OCI-LY7 (cell line): ENCODE measurements around the gene RBBP5. TPM values are rescaled to one million over a fixed set of nuclear protein-coding genes. Genes with fewer than 3 reads are reported as not detected.

Source experiments
- BruUV-seq: library from RNA; stranded (reverse); fragments of 400-500 nt; replicated peaks from 2 replicates; lab custom pipeline; 2021; lab: Mats Ljungman, UMichigan
- CTCF ChIA-PET: fragments of 300-600 bp; sonication (Branson Sonifier 250); formaldehyde crosslinking; loops from one replicate; lab custom pipeline; 2022; ENCODE audit warnings: antibody characterized with exemption; ENCODE audit not compliant: unreplicated experiment; lab: Charles Lee
- POLR2A ChIA-PET: fragments of 300-600 bp; sonication (Branson Sonifier 250); formaldehyde crosslinking; loops from one replicate; lab custom pipeline; 2022; ENCODE audit warnings: antibody characterized with exemption; lab: Charles Lee
- DNase-seq: peaks from one replicate; pipeline ENCODE4 v3.0.0-alpha.2; 2015; ENCODE audit warnings: low spot score
- H2AFZ ChIP-seq: fragments of 200-600 bp; sonication (generic), shearing (Covaris generic); 2 replicates; pipeline ENCODE4 v1.6.1; 2014; ENCODE audit warnings: mild to moderate bottlenecking, antibody characterized with exemption, low read length, moderate library complexity
- H3K27ac ChIP-seq: fragments of 200-600 bp; sonication (generic); 2 replicates; pipeline ENCODE4 v1.5.1; 2014; ENCODE audit warnings: mixed run types, low read depth, mild to moderate bottlenecking, moderate library complexity, low read length, inconsistent platforms; ENCODE audit not compliant: poor library complexity, severe bottlenecking
- H3K36me3 ChIP-seq: fragments of 200-600 bp; sonication (generic); 2 replicates; pipeline ENCODE4 v1.6.1; 2014; ENCODE audit warnings: mild to moderate bottlenecking, antibody characterized with exemption, low read length, moderate library complexity, mixed read lengths; ENCODE audit not compliant: insufficient read depth
- H3K4me1 ChIP-seq: fragments of 200-600 bp; sonication (generic); 2 replicates; pipeline ENCODE4 v1.5.1; 2014; ENCODE audit warnings: mild to moderate bottlenecking, low read length; ENCODE audit not compliant: insufficient read depth, poor library complexity, severe bottlenecking
- H3K4me2 ChIP-seq: fragments of 200-600 bp; sonication (generic); 2 replicates; pipeline ENCODE4 v1.6.1; 2014; ENCODE audit warnings: mild to moderate bottlenecking, low read length
- H3K4me3 ChIP-seq: fragments of 200-600 bp; sonication (generic); 2 replicates; pipeline ENCODE4 v1.5.1; 2014; ENCODE audit warnings: mild to moderate bottlenecking, low read depth, low read length; ENCODE audit not compliant: poor library complexity, severe bottlenecking
- H3K79me2 ChIP-seq: fragments of 200-600 bp; sonication (generic); 2 replicates; pipeline ENCODE4 v1.6.1; 2016; ENCODE audit warnings: low read depth, mild to moderate bottlenecking, low read length, moderate library complexity, mixed read lengths; ENCODE audit not compliant: insufficient read depth
- H3K9me2 ChIP-seq: fragments of 200-600 bp; sonication (generic); 2 replicates; pipeline ENCODE4 v1.6.1; 2016; ENCODE audit warnings: mild to moderate bottlenecking, low read length, mixed read lengths; ENCODE audit not compliant: insufficient read depth
- H3K9me3 ChIP-seq: fragments of 200-600 bp; sonication (generic); 2 replicates; pipeline ENCODE4 v1.6.1; 2014; ENCODE audit warnings: mild to moderate bottlenecking, mixed run types, low read length, mixed read lengths
- H4K20me1 ChIP-seq: fragments of 200-600 bp; sonication (generic); 2 replicates; pipeline ENCODE4 v1.6.1; 2014; ENCODE audit warnings: mild to moderate bottlenecking, antibody characterized with exemption, low read length, moderate library complexity, mixed read lengths; ENCODE audit not compliant: insufficient read depth
- CTCF ChIP-seq: fragments of 200-600 bp; sonication (generic); conservative IDR thresholded peaks from 2 replicates; pipeline ENCODE4 v1.5.1; 2014; ENCODE audit warnings: mild to moderate bottlenecking, antibody characterized with exemption, low read length, moderate library complexity, mixed read lengths
- EZH2phosphoT487 ChIP-seq: fragments of 200-600 bp; sonication (generic); IDR thresholded peaks from 2 replicates; pipeline ENCODE4 v1.6.1; 2018; ENCODE audit warnings: low read depth, borderline replicate concordance, mild to moderate bottlenecking, mixed run types, antibody characterized with exemption, low read length, moderate library complexity, mixed read lengths
- intact Hi-C: fragments of 100-400 bp; cut with micrococcal nuclease; formaldehyde crosslinking; loops from one replicate; pipeline ENCODE4 v1.10.0; 2022; ENCODE audit not compliant: unreplicated experiment
- total RNA-seq, 2 experiments: library from RNA; depleted of rRNA in 1 of 2; stranded (reverse); fragments of >200 nt in 1 of 2; shearing (Covaris generic) in 1 of 2; gene quantifications; 2 replicates each; pipeline ENCODE4 v1.2.3, GENCODE V29; 2014 to 2022

The RBBP5 gene
- total RNA-seq, 2 experiments from 2014 or later: 11.9 to 17.4 TPM

GRCh38 chr1:205170532-205171269 is 48.9 kb upstream of the RBBP5 start:
- Histone ChIP-seq H3K36me3 (no peaks in the 10 kb centered on the region; the same call in 1 of the 2 replicates), H3K9me2 (no peaks in the 10 kb centered on the region), H2AFZ (no peak overlapping the region), H3K9me3 (no peaks in the 10 kb centered on the region), H3K4me1 (no peaks in the 10 kb centered on the region), H3K79me2 (no peaks in the 10 kb centered on the region), H3K4me3 (no peak overlapping the region), H3K4me2 (no peak overlapping the region), H3K27ac (no peak overlapping the region), H4K20me1 (no peaks in the 10 kb centered on the region)
- TF ChIP-seq CTCF (no peak), EZH2phosphoT487 (no peak)
- no TSS peak for BruUV-seq
- POLR2A ChIA-PET: interaction anchor here (0.6 to 0.9 kb wide), 3 partner anchors 18 to 130 kb away, joined by 3 to 7 read pairs (median 4); no protein-coding TSS in a partner anchor
- DNase-seq: no peak
- CTCF ChIA-PET: no interaction called here
- intact Hi-C loops: no loop called here

- Histone ChIP-seq H3K9me2 (no peaks in the 10 kb centered on the region), H3K9me3 (no peaks in the 10 kb centered on the region), H2AFZ (no peak overlapping the region), H3K36me3 (no peaks in the 10 kb centered on the region; the same call in 1 of the 2 replicates), H3K4me1 (no peaks in the 10 kb centered on the region), H3K4me2 (no peak overlapping the region), H3K27ac (no peak overlapping the region), H4K20me1 (no peaks in the 10 kb centered on the region), H3K79me2 (no peaks in the 10 kb centered on the region), H3K4me3 (no peak overlapping the region)
- intact Hi-C loops: no loop called here
- no peak for DNase-seq
- ChIA-PET POLR2A (interaction anchor here (0.5 kb wide), 1 partner anchor 22 kb away, joined by 3 read pairs; no protein-coding TSS in a partner anchor), CTCF (no interaction called here)
- no TSS peak for BruUV-seq
- no peak for TF ChIP-seq EZH2phosphoT487
- TF ChIP-seq CTCF: no peak
Measured at GRCh38 chr1:205169248-205169647, 47.5 kb upstream of the RBBP5 start.

GRCh38 chr1:205168291-205168690 is 46.5 kb upstream of the RBBP5 start:
- no peak overlapping the region for H3K27ac ChIP-seq
- no peak overlapping the region for H3K4me2 ChIP-seq
- H4K20me1 ChIP-seq: no peaks in the 10 kb centered on the region
- H3K9me2 ChIP-seq: no peaks in the 10 kb centered on the region
- ChIA-PET CTCF (no interaction called here), POLR2A (interaction anchor here (0.6 kb wide), 1 partner anchor 124 kb away, joined by 3 read pairs; no protein-coding TSS in a partner anchor)
- DNase-seq: no peak
- no peak overlapping the region for H2AFZ ChIP-seq
- BruUV-seq: no TSS peak
- peaks cover 9% of the 10 kb centered on the region for H3K36me3 ChIP-seq
- no peak overlapping the region for H3K4me3 ChIP-seq
- intact Hi-C loops: no loop called here
- TF ChIP-seq EZH2phosphoT487 (no peak), CTCF (no peak)
- H3K4me1 ChIP-seq: no peaks in the 10 kb centered on the region
- H3K79me2 ChIP-seq: no peaks in the 10 kb centered on the region
- no peaks in the 10 kb centered on the region for H3K9me3 ChIP-seq
